Superior temporal gyrus (tissue), 1 donor: Measurements from ENCODE around the gene ARHGEF12.

Experiments
- DNase-seq: peaks from one replicate; pipeline ENCODE4 v3.0.0-alpha.2; 2016; ENCODE audit errors: extremely low spot score

ARHGEF12 gene, protein sequence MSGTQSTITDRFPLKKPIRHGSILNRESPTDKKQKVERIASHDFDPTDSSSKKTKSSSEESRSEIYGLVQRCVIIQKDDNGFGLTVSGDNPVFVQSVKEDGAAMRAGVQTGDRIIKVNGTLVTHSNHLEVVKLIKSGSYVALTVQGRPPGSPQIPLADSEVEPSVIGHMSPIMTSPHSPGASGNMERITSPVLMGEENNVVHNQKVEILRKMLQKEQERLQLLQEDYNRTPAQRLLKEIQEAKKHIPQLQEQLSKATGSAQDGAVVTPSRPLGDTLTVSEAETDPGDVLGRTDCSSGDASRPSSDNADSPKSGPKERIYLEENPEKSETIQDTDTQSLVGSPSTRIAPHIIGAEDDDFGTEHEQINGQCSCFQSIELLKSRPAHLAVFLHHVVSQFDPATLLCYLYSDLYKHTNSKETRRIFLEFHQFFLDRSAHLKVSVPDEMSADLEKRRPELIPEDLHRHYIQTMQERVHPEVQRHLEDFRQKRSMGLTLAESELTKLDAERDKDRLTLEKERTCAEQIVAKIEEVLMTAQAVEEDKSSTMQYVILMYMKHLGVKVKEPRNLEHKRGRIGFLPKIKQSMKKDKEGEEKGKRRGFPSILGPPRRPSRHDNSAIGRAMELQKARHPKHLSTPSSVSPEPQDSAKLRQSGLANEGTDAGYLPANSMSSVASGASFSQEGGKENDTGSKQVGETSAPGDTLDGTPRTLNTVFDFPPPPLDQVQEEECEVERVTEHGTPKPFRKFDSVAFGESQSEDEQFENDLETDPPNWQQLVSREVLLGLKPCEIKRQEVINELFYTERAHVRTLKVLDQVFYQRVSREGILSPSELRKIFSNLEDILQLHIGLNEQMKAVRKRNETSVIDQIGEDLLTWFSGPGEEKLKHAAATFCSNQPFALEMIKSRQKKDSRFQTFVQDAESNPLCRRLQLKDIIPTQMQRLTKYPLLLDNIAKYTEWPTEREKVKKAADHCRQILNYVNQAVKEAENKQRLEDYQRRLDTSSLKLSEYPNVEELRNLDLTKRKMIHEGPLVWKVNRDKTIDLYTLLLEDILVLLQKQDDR (N-terminal part only)

DNA sequence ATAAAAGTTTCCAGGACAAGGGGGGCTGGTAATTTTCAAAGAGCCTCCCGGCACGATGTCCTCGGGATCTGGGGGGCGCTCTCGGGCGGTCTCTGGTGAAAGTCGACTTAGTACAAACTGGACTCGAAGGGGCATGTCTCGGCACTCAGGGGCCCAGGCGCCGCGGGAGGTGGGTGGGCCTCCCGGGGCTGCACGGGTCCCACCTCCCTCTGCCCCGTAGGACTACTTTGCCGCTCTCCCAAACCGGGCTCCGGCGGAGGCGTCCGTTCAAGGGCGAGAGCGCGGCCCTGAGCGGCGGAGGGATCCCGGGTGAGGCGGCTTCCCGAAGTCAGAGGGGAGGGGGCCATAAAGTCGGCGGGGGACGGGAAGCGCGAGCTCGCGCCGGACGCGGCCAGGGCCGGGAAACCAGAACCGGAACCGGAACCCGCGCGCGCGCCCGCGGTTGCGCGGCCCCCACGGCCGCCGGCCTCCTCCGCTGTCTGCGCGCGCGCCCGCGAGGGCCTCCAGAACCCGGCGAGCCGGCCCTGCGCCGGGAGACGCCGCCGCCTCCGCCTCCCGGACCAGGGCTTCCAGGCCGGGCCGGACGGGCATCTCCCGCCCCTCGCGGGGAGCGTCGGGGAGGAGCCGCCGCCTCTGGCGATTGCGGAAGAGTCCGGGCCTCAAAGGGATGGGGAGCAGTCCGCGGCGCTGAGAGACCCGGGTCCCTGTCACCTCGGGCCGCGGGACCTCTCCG lies at the start of gene ARHGEF12:
TSS of gene ARHGEF12 (plus strand) at position 506 of the 733 bp plus-strand sequence. CDS start 831 bp downstream, outside the sequence.
- peak; percentile 89 for DNase-seq

DNA sequence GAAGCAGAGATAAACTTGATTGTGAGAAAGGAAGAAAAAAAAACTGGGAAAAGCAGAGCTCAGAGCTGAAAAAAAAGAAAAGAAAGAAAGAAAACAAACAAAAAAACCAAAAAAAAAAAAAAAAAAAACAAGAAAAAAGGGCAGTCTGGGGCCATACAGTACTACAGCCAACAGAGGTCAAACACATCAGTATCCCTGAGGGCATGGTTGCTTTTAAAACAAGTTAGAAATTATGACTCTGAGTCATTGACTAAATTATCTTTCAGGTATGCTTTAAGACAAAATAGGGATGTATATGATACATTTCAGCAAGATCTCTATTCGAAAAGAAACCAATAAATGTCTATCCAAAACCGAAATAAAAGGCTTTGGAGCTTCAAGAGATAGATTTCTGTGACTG lies 48.2 kb upstream of the ARHGEF12 start:
- DNase-seq: no peak

DNA sequence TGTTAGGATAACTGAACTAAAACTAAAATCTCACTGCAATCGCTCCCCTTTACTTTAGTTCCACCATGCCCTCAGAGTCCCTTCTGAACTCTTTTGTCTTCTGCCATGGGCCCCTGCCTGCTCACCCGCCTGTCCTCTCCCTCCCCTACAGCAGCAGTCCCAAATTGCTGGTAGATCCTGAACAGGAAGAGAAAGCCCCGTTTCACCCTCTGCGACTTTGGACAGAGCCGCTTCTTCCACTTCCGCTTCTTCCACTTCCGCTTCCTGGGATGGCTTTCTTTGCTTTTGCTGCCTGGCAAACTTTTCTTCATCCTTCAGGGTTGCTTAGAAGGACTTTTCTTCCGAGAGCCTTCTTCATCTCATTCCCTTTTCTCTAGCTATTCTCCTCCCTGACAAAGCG lies 46.8 kb upstream of the ARHGEF12 start:
- DNase-seq: no peak

DNA sequence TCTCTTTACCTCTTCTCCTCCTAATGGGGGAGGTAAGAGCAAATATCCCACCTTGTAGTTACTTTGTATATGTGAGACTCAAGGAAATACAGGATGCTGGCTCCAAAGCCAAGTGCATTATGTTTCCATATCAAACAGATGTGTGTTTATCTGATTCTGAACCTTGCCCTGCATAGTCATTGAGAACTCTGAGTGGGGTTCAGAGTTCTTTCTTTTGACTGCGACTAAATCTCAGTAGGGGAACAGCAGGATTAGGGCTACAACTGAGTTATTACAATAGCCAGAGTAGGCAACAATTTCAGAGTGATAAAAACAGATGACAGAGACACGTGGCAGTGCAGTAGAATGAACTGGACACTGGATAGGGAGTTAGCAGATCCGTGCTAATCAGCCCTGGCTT lies 45.3 kb upstream of the ARHGEF12 start:
- DNase-seq: no peak

DNA sequence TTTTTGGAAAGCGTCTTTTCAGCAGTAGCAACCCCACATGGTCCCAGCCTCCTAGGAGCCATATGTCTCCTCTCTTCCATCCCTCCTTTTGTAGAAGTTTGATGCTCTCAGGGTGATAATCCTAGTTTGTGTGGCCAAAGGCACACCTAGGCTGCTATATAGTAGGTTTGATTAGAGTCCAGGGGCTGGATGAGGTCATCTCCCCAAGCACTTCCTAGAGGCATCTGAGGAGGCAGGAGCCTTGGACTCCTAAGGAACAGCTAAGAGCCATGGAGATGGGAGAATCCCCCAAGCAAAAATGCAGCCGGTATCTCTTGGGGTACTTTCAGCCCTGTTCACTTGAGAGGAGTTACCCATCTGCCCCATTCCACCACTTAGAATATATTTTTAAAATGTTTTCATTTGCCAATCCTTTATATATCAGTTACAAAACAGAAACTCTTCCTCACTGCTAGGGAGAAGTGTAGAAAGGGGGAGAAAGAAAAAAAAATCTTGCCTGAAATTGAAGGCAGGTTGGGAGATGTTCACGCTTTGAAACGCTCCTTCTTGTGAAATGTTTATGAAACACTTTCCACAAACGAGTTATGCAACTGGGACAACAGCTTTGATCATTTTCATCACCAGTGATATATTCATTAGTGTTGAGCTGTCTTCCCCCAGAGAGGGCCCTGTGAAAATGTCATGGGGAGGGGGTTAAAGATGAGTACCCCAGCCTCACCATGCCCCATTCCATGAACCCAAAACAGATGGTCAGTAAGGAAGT lies 43.0 kb upstream of the ARHGEF12 start:
- DNase-seq: no peak

DNA sequence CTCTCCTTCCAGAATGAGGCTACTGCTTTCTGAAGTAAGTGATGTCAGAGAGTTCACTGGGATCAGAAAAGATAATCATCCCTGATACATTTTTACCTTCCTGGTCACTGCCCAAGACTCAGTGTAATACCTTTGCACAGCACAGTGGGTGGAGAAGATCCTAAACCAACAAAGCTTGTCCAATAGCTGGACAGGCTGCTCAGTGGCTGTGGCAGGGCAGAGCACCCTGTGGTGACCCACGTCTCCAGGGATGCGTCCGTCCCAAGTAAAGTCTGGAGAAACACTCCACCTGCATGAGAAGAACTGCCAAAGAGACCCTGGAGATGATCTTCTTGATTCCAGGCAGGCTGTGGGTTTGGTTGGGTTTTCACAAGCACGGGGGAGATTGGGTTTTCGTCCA lies 42.1 kb upstream of the ARHGEF12 start:
- no peak for DNase-seq

DNA sequence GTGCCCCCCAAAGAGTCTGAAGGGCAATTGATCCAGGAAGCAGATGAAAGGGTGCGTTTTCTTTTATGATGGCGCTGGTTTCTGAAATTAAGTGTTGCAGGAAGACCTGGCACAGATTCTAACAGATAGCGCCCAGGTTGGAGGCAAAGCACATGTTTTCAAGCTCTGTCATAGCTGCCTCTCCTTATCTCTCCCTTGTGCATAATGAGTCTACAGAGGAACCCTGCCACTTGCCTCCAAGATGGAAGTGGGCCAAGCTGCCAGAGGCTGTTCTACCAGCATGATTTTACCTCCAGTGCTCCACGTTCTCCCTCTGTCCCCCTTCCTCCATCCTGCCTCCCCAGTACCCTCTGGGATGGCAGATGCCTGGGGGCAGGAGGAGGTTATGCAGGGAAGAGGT lies 41.1 kb upstream of the ARHGEF12 start:
- DNase-seq: no peak

DNA sequence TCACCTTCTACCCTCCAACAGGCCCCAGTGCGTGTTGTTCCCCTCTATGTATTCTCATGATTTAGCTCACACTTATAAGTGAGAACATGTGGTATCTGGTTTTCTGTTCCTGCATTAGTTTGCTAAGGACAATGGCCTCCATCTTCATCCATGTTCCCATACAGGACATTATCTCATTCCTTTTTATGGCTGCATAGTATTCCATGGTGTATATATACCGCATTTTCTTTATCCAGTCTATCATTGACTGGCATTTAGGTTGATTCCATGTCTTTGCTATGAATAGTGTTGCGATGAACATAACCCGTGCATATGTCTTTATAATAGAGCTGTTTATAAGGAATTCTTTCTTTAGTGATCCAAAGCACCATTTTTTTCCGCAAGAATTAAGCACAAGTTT lies 39.7 kb upstream of the ARHGEF12 start:
- no peak for DNase-seq

DNA sequence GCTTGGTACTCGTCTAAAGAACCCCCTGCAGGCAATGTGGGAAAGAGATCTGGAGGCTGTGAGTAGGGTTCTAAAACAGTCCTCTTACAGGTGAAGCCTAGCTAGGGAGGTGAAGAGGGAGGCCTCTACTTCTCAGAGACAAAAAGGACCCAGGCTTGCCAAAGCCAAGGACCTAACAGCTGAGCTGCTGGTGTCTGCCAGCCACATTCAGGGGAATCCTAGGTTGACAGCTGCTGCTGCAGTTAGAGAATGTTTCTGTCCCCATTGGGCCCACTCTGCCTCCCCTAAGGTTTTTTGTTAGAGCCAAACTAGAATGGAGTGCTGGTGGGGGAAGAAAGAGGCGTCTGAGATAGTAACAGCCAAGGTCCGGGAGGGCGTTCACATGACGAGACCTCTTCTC lies 37.8 kb upstream of the ARHGEF12 start:
- DNase-seq: no peak

DNA sequence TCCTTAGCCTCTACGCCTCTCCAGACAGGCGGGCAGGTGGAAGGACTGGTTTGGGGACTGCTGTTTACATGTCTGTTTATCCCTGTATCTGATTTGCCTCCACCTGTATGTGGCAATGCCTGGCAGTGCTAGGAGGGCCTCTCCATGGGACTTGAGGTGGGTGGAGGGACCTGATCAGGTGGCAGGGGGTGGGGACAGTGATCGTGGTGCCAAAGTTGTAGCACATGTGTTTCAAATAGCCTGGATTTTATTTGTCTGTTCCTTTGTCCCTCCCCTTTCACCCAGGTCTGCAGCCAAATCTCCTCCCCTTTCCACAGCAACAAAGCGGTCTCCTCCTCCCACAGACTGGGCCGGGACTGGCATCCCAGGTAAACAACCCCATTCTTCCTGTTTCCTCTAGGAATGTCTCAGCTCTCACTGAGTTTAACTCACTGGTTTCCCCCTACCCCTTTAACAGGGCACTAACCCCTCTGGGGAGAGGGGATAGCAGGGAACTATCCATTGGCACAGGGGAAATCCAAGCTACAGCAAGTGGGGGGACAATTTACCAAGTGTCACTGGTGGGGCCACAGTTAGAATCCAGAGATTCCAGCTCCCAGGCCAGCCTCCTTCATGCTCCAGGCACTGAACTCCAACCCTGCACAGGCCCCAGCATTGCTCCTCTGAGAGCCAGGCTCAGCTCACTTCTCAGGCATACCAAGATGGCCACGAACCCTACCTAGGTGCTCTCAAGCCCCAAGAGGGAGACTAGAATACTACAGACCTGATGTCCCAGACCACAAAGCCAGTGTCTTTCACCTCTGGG lies 34.0 kb upstream of the ARHGEF12 start:
- DNase-seq: no peak

DNA sequence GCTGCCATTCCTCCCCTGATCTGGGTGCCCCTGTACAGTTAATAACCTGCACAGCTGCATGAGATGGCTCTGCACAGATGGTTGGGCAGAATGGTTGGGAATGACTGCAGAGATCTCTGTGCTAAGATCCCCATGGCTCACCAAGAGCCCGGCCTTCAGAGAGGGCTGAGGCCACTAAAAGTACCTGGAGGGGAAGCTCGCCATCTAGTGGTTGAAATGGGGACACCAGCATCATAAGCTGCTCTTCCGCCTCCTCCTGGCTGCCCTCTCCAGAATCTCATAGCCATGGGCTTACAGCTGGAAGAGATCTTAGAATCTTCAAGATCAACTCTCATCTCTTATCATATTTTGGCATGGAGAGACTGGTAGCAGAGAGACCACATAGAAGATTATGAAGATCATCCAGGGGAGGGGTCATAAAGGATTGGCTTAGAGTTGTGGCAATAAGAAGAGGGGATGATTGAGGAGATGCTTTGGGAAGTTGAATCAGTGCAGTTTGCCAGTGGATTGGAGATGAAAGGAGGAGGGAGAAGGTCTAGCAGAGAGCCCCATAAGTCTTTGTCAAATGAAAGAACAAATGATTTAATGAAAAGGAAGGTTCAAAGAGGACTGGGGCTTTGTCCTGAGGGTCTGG lies 33.1 kb upstream of the ARHGEF12 start:
- peak; percentile 87 for DNase-seq

DNA sequence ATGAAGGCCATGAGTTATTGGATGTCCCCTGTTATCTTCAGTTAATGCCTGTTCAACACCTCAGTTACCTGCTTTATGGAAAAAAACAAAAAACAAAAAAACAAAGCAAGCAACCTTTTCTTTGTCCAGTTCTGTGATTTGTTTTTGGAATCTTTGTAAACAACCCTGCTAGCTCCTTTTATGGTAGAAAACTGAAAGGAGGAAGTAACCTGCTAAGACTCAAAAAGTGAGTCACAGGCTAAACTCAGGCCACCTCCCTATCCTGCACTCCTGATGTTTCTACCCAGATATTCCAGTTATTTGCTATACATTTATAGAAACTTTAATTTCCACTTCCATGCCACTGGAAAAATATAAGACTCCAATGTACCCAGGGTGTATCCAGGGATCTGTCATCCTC lies 31.7 kb upstream of the ARHGEF12 start:
- no peak for DNase-seq

DNA sequence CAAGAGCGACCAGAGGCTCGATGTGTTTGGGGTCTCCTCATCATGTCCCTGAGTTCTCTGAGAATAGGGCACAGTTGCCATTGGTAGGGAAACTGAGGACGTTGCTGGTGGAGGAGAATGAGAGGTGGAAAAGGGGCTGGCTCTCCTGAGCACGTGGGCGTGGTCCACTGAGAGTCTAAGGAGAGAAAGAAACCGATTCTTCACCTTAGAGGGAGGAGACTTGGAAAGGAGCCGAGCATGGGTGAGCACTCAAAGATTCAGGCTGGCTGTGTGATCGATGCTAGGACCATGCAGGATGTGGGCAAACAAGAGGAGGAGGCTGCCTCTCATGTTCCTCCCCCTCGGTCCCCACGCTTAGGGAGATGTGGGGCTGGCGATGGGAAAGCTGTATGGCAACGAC lies 30.9 kb upstream of the ARHGEF12 start:
- DNase-seq: no peak

DNA sequence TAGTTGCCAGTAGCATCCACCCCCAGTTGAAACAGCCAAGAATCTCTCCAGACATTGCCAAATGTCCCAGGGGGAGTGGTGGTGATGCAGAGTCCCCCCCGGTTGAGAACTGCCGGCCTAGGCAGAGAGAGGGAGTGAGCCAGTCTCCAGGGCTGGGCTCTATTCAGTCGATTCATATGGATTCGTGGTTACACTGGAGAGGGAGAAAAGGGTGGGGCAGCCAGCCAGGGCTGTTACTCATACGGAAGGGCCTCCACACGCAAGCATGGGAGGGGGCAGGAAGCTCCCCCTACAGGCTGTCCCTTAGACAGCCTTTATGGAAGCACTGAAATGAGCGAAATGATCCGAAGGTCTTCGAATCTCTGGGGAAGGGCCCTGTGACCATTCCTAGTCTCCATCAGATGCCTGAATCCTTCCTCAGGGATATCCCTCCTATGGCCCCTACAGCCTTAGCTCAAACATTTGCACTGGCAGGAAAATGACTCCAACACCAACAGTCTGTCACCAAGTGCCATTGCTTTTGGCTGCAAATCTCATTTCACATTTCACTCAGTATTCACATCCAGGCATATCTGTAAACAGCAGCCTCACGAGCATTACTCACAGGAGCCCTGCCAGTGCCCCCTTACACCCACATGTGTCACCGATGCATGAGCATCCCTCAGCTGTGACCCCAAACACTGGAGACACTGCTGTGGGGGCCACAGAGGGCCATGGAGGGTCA lies 29.5 kb upstream of the ARHGEF12 start:
- no peak for DNase-seq

DNA sequence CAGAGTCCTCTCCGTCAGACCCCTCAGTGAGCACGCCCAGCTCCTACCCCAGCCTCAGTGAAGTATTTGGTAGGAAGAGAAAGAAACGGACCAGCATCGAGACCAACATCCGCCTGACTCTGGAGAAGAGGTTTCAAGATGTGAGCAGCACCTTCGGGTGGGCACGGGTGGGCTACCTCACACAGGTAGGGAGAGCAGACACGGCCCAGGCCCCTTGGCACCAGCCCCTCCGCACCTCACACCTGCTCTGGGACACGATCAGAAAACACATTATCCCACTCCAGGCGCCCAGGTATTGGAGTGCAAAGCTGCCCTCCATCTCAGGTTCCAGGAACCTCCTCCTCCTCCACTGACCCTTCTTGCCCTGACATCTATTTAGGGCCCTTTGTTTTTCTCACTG lies 28.7 kb upstream of the ARHGEF12 start:
- DNase-seq: no peak

DNA sequence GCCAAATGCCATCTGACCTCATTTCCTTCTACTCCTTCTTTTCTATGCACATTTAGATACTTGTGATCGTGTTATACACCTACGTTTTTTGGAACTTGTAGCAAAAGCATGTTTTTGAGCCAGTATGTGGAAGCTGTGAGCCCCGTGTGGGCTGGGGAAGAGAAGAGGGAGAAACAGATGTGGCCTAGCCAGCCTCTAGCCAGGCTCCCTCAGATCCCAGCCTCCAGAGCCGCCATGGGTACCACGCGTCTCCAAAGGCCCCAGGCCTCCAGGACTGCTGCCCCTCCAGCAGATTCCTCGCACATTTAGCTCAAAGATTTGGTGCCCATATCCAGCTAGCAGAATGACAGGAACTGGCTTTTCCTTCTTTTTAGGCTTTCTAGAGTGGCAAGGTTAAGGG lies 28.1 kb upstream of the ARHGEF12 start:
- DNase-seq: peak; percentile 50

DNA sequence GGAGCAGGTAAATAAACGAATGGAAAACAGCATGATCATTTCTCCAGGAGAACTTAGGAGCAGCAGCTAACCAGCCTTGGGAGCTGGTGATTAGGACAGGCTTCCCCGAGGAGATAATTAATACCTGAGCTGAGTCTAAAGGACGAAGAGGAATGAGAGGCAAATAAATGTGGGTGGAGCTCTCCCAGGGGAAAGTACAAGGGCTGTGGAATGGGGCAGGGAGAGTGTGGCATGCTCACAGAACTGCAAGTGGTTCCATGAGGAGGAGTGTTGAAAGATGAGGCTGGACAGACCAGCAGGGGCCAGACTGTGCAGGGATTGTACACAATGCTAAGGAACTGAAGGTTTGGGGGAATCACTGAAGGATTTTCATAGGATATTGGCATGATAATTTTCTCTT lies 25.3 kb upstream of the ARHGEF12 start:
- DNase-seq: no peak

DNA sequence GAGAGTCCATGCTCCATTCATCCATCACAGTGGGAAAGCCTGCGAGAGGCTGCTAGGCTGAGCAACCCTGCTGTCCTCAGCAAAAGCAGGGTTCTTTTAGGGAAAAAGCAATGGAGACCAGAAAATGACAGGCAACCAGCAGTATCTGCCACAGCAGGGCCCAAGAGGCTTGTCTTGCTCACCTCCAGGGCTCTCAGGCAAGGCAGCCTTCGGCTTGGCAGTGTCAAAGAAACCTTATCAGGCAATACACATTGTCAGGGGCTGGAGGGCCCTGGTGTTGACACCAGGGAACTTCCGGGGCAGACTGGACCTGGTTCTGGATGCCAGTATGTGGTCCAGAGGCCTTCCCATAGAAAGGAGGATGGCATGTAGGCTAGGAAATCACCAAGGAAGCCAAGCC lies 21.4 kb upstream of the ARHGEF12 start:
- no peak for DNase-seq
